Right cardiac atrium (tissue), 5 donors: ENCODE results near the gene EPRS1. TPM values are rescaled to one million over a fixed set of nuclear protein-coding genes. Genes with fewer than 3 reads are reported as not detected.
"Not testable (repeated sequence)": the region's sequence is repeated elsewhere in the genome, so short reads cannot be mapped to it uniquely, and the experiment has no call there.

ENCODE experiments used
- ATAC-seq, 2 donors: fragments of 200-7000 bp; cut with Tn5 transposase; one replicate each; pipeline versions ENCODE4 v1.8.0 to v1.9.1; 2020; ENCODE audit warnings: moderate library complexity in 2 of 2, mild to moderate bottlenecking in 1 of 2
- DNase-seq, 3 donors: peaks; one replicate each; pipeline ENCODE4 v3.0.0-alpha.2; 2020
- H3K27ac ChIP-seq: one replicate; pipeline ENCODE4 v1.5.1; 2013; ENCODE audit warnings: mild to moderate bottlenecking, low read length, control low read depth, moderate library complexity
- H3K27me3 ChIP-seq: one replicate; pipeline ENCODE4 v1.6.1; 2013; ENCODE audit not compliant: control insufficient read depth, insufficient read depth
- H3K4me1 ChIP-seq: one replicate; pipeline ENCODE4 v1.6.1; 2013; ENCODE audit warnings: low read length; ENCODE audit not compliant: control insufficient read depth, insufficient read depth
- H3K4me3 ChIP-seq: one replicate; pipeline ENCODE4 v1.5.1; 2013; ENCODE audit warnings: low read length, control low read depth
- H3K9me3 ChIP-seq: one replicate; pipeline ENCODE4 v1.6.1; 2013; ENCODE audit warnings: low read length; ENCODE audit not compliant: control insufficient read depth
- WGBS: extraction: QIAGEN DNeasy Blood & Tissue Kit; methylation state at CpG from one replicate; pipeline ENCODE4 v1.1.7; 2013; 5-methylcytosine and 5-hydroxymethylcytosine counted together
- intact Hi-C, 4 donors: fragments of 100-400 bp; cut with DNase I; formaldehyde crosslinking; loops; one replicate each; pipeline versions ENCODE4 v1.11.0 to v1.14.0; 2022 to 2023
- polyA plus RNA-seq: library from polyadenylated mRNA; stranded (reverse); fragments of 200-250 nt; gene quantifications from one replicate; pipeline ENCODE4 v1.2.3, GENCODE V29; 2013
- total RNA-seq, 4 donors: library from RNA; stranded (reverse); fragmentation: NEBNext Ultra II Directional; extraction: Animal tissue kit (Norgen Biotek cat#: 25700); gene quantifications; one replicate each; pipeline ENCODE4 v1.2.1, GENCODE V29; 2021
- donor health status: healthy with polysubstance abuse.
- donor health status: DM: no; HTN: yes; CAD: no.
- donor health status: DM: no; HTN: no; CAD: no.
- donor health status: DM: no; HTN: yes; CAD: no; lungs with severe emphysema.
- donor health status: DM: yes; HTN: yes; CAD: no.

Gene EPRS1
- total and polyA plus RNA-seq, 5 donors, result 33.6 to 66.4 (median 61.2) TPM

- H3K27me3 ChIP-seq, intact Hi-C loops, DNase-seq, H3K9me3 ChIP-seq, H3K4me1 ChIP-seq, H3K27ac ChIP-seq, H3K4me3 ChIP-seq, ATAC-seq: not testable (repeated sequence)
- WGBS, result 93% methylated on average over 3 of the region's 3 CpGs
Measured at GRCh38 chr1:220037810-220038209, 8.5 kb downstream of the EPRS1 start.

DNA sequence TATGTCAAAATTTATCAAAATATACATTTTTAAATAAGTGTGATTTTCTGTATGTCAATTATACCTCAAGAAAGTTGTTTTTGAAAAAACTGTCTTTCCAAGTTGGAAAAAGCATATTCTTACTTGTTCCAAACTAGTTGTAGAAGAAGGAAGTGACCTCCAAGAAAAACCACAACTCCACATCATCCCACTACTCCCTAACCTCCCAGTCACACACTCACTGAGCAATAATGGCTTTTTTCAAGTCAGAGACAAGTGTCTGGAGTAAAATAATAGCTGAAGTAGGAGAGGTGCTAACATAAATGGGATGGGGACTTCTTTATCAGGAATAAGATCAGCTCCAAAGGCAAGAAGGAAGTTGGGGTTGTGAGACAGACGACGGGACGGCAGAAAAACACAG is 13.4 kb downstream of the EPRS1 start:
- no peaks in the 10 kb centered on the region for H3K9me3 ChIP-seq
- DNase-seq (no peak), ATAC-seq (no peak)
- H3K27ac ChIP-seq, result no peak overlapping the region
- WGBS, result 73% methylated on average over 3 of the region's 3 CpGs
- no peak overlapping the region for H3K4me3 ChIP-seq
- H3K4me1 ChIP-seq, result peaks cover 1% of the 10 kb centered on the region
- H3K27me3 ChIP-seq, result no peaks in the 10 kb centered on the region
- intact Hi-C loops, result no loop called here

DNA sequence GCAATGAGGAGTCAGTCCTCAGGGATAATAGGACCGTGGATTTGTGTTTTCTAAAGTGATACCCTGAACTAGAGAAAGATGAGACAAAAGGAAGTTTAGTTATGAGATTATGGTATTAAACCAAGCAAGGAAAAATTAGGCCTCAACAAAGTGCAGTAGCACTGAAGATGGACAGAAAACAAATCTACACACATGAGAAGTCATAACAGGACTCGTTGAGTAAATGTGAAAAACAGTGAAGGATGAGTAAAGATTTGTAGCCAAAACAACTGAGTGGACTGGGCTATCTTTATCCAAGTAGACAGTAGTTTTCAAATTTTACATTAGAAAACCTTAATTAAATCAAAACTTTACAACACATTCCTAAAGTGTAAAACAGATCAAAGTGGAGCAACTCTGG is 15.0 kb downstream of the EPRS1 start:
- 90% methylated on average over 2 of the region's 2 CpGs for WGBS
- no peak for ATAC-seq
- no peak overlapping the region for H3K4me3 ChIP-seq
- H3K27me3 ChIP-seq, result no peaks in the 10 kb centered on the region
- H3K4me1 ChIP-seq, result no peaks in the 10 kb centered on the region
- no peak overlapping the region for H3K27ac ChIP-seq
- intact Hi-C loops, result no loop called here
- DNase-seq, result no peak
- no peaks in the 10 kb centered on the region for H3K9me3 ChIP-seq

DNA sequence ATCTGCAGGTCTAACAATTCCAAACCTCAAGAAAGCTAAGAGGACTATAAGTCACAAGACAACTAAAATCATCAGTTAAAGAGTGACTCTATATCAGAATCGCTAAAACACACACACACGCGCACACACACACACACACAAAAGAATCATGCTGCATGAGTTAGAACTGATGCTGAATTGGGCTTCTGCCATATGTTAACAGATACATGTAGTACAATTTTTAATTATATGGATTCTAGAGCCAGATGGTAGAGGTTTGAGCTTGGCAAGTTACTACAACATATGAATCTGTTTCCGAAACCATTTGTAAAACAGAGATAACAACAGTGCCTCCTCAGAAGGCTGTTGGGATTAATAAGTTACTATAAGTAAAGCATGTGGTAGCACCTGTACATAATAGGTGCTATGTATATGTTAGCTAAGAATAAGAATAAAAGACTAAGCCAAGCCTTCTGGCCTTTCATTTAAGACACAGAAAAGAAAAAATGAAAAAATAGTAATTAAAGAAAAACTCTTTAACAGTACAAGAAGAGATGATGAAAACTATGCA is 17.9 kb downstream of the EPRS1 start:
- H3K4me1 ChIP-seq, result no peaks in the 10 kb centered on the region
- H3K27ac ChIP-seq, result no peak overlapping the region
- ATAC-seq, result no peak
- no peak overlapping the region for H3K4me3 ChIP-seq
- 85% methylated on average over 4 of the region's 4 CpGs for WGBS
- DNase-seq, result no peak
- H3K27me3 ChIP-seq, result no peaks in the 10 kb centered on the region
- intact Hi-C loops, result no loop called here
- no peaks in the 10 kb centered on the region for H3K9me3 ChIP-seq

GRCh38 chr1:220019071-220019470 is 27.2 kb downstream of the EPRS1 start:
- intact Hi-C loops, result no loop called here
- Histone ChIP-seq H3K27me3 (no peaks in the 10 kb centered on the region), H3K4me3 (no peak overlapping the region), H3K9me3 (no peaks in the 10 kb centered on the region), H3K27ac (no peak overlapping the region), H3K4me1 (no peaks in the 10 kb centered on the region)
- DNase-seq, result no peak
- no peak for ATAC-seq

- intact Hi-C loops, result no loop called here
Measured at GRCh38 chr1:220013497-220013896, 32.8 kb downstream of the EPRS1 start.

GRCh38 chr1:220012259-220012658 is 34.0 kb downstream of the EPRS1 start:
- no peak for ATAC-seq
- Histone ChIP-seq H3K9me3 (no peaks in the 10 kb centered on the region), H3K4me1 (no peaks in the 10 kb centered on the region), H3K27me3 (no peaks in the 10 kb centered on the region), H3K4me3 (no peak overlapping the region), H3K27ac (no peak overlapping the region)
- 38% methylated on average over 3 of the region's 3 CpGs for WGBS
- intact Hi-C loops, result no loop called here
- no peak for DNase-seq

More at GRCh38 chr1:220013497-220013896, 32.8 kb downstream of the EPRS1 start:
- Histone ChIP-seq H3K4me1 (no peaks in the 10 kb centered on the region), H3K9me3 (no peaks in the 10 kb centered on the region), H3K4me3 (no peak overlapping the region), H3K27ac (no peak overlapping the region), H3K27me3 (no peaks in the 10 kb centered on the region)
- WGBS, result 73% methylated on average over 3 of the region's 3 CpGs
- ATAC-seq (no peak), DNase-seq (no peak)

GRCh38 chr1:220011620-220012019 is 34.7 kb downstream of the EPRS1 start:
- no peaks in the 10 kb centered on the region for H3K4me1 ChIP-seq
- no peak overlapping the region for H3K4me3 ChIP-seq
- ATAC-seq, result no peak
- no peaks in the 10 kb centered on the region for H3K9me3 ChIP-seq
- DNase-seq, result no peak
- H3K27me3 ChIP-seq, result no peaks in the 10 kb centered on the region
- H3K27ac ChIP-seq, result no peak overlapping the region
- intact Hi-C loops, result no loop called here

DNA sequence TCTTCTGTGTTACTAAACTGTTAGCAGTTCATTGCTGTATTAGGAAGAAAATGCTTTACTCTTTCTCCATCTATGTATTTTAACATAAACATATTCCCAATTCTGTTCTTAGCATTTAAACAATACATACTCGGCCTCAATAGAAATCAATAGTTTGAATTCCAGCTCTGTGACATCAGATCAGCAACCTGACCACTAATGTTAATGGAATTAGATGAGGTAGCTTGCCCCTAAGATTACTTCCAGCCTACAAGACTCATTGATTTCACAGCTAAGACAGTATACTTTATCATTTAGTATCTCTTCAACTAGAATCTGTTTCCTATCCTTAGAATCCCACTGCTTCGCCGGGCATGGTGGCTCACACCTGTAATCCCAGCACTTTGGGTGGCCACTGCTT is 38.9 kb downstream of the EPRS1 start:
- ATAC-seq (no peak), DNase-seq (no peak)
- H3K9me3 ChIP-seq, result no peaks in the 10 kb centered on the region
- no peak overlapping the region for H3K27ac ChIP-seq
- H3K4me3 ChIP-seq, result no peak overlapping the region
- intact Hi-C loops, result no loop called here
- H3K4me1 ChIP-seq, result no peaks in the 10 kb centered on the region
- H3K27me3 ChIP-seq, result no peaks in the 10 kb centered on the region
- 92% methylated on average over 3 of the region's 3 CpGs for WGBS

GRCh38 chr1:220005489-220005888 is 40.8 kb downstream of the EPRS1 start:
- DNase-seq (no peak), ATAC-seq (no peak)
- no peaks in the 10 kb centered on the region for H3K9me3 ChIP-seq
- no peaks in the 10 kb centered on the region for H3K27me3 ChIP-seq
- no peak overlapping the region for H3K27ac ChIP-seq
- WGBS, result 90% methylated on average over 5 of the region's 5 CpGs
- intact Hi-C loops, result no loop called here
- no peaks in the 10 kb centered on the region for H3K4me1 ChIP-seq
- H3K4me3 ChIP-seq, result no peak overlapping the region

DNA sequence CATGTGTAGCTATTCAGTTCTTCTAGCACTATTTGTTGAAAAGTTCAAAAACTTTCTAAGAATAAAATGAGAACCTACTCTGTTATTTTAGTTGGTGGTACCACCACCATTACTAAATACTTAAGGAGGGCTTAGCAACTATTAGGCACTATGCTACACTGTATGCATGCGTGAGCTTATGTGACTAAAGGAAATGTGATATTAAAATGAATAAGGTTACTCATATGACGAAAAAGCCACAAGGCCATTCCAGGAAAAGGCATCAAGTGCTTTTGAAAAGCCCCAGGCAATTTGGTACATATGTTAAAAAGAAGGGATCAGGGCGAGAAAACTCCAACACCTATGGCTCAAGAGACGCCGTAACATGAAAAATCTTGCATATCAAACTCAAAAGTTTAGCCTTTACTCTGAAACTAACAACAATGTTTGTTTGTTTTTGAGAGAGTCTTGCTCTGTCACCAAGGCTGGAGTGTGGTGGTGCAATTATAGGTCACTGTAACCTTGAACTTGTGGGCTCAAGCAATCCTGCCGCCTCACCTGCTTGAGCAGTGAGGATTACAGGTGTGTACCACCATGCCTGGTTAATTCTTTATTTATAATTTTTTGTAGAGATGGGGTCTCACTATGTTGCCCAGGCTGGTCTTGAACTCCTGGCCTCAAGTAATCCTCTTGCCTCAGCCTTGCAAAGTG is 42.5 kb downstream of the EPRS1 start:
- H3K4me1 ChIP-seq, result no peaks in the 10 kb centered on the region
- DNase-seq (no peak), ATAC-seq (no peak)
- intact Hi-C loops, result no loop called here
- no peaks in the 10 kb centered on the region for H3K27me3 ChIP-seq
- H3K4me3 ChIP-seq, result no peak overlapping the region
- H3K27ac ChIP-seq, result no peak overlapping the region
- 97% methylated on average over 6 of the region's 6 CpGs for WGBS
- H3K9me3 ChIP-seq, result no peaks in the 10 kb centered on the region

DNA sequence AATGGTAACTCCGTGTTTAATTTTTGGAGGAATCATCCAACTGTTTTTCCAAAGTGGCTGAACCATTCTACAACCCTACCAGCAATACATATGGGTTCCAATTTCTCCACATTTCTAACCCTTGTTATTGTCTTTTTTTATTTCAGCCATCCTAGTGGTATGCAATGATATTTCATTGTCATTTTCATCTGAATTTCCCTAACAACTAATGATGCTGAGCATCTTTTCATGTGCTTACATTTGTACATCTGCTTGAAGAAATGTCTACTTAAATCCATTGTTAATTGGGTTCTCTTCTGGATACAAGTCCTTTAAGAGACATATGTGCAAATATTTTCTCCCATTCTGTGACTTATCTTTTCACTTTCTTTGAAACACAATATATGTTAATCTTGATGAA is 43.3 kb downstream of the EPRS1 start:
- Histone ChIP-seq H3K9me3 (no peaks in the 10 kb centered on the region), H3K27ac (no peak overlapping the region), H3K4me1 (no peaks in the 10 kb centered on the region), H3K27me3 (no peaks in the 10 kb centered on the region), H3K4me3 (no peak overlapping the region)
- 92% methylated on average over 1 of the region's 1 CpG for WGBS
- ATAC-seq (no peak), DNase-seq (no peak)
- intact Hi-C loops, result no loop called here
